Sigmoid colon (tissue), 3 donors: ENCODE data around the gene ABCC8.

Experiments used
- CTCF ChIP-seq, 4 experiments: fragments of 450-650 bp in 3 of 4; fragments of 200-600 bp in 1 of 4; IDR thresholded peaks; one replicate each; pipeline ENCODE4 v1.5.1; 2016 to 2019; ENCODE audit warnings: antibody characterized with exemption in 4 of 4, mild to moderate bottlenecking in 3 of 4, moderate library complexity in 2 of 4
- POLR2A ChIP-seq, 2 donors: fragments of 450-650 bp; IDR thresholded peaks; one replicate each; pipeline ENCODE4 v1.6.1; 2016; ENCODE audit warnings: antibody characterized with exemption in 2 of 2, mild to moderate bottlenecking in 2 of 2, moderate library complexity in 2 of 2

DNA sequence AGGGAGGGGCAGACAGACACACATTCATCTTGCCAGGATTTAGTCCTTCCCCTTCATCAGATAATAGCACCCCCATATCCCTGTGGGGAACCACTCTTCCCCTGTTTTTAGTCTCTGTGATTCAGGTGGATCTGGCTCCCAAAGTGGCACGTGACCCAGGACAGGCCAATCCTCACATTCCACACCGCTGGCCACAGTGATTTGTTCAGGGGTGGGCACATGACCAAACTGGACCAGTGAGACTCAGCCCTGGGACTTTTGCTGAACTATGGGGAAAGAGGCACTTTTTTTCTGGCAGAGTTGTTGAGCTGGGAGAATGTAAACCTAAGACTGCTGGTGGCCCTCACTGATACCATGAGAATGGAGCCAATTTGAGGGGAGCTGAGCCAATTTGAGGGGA lies 69.1 kb downstream of the ABCC8 start:
- TF ChIP-seq CTCF (IDR thresholded peaks at IDR 0.05) (no peak), POLR2A (IDR thresholded peaks at IDR 0.05) (no peak)
